Gastrocnemius medialis (tissue), 4 donors: ENCODE data around the gene ESF1. TPM values are rescaled to one million over a fixed set of nuclear protein-coding genes. Genes with fewer than 3 reads are reported as not detected.

Experiments used
- ATAC-seq, 2 donors: fragments of 150-250 bp; one replicate each; pipeline ENCODE4 v1.9.1; 2016
- DNase-seq, 2 donors: peaks; one replicate each; pipeline ENCODE4 v3.0.0-alpha.2; 2019
- H3K27ac ChIP-seq, 4 donors: fragments of 200-600 bp; sonication (generic); 1 replicate in 1 of 4; 2 replicates in 3 of 4; pipeline ENCODE4 v1.5.1; 2016 to 2018; ENCODE audit warnings: mild to moderate bottlenecking in 2 of 4, moderate library complexity in 1 of 4
- H3K27me3 ChIP-seq, 3 donors: fragments of 200-600 bp; sonication (generic) in 2 of 3; 1 replicate in 1 of 3; 2 replicates in 2 of 3; pipeline versions ENCODE4 v1.5.1 to v1.6.0; 2016 to 2019; ENCODE audit warnings: mild to moderate bottlenecking in 1 of 3, moderate library complexity in 1 of 3
- H3K36me3 ChIP-seq, 2 donors: fragments of 200-600 bp; sonication (generic) in 1 of 2; one replicate each; pipeline ENCODE4 v1.5.1; 2017 to 2018
- H3K4me1 ChIP-seq, 2 donors: fragments of 200-600 bp; sonication (generic) in 1 of 2; one replicate each; pipeline ENCODE4 v1.5.1; 2016 to 2017; ENCODE audit warnings: mild to moderate bottlenecking in 2 of 2
- H3K4me3 ChIP-seq, 4 donors: fragments of 200-600 bp; sonication (generic) in 3 of 4; 1 replicate in 1 of 4; 2 replicates in 3 of 4; pipeline ENCODE4 v1.5.1; 2016 to 2019; ENCODE audit warnings: mild to moderate bottlenecking in 2 of 4
- H3K9me3 ChIP-seq, 3 donors: fragments of 200-600 bp; sonication (generic) in 2 of 3; 1 replicate in 1 of 3; 2 replicates in 2 of 3; pipeline ENCODE4 v1.5.1; 2016 to 2019
- POLR2A ChIP-seq, 2 donors: fragments of 450-650 bp; IDR thresholded peaks; one replicate each; pipeline ENCODE4 v1.6.1; 2017; ENCODE audit warnings: antibody characterized with exemption in 2 of 2, mild to moderate bottlenecking in 2 of 2, moderate library complexity in 2 of 2
- in situ Hi-C, 4 donors: fragments of 200-750 bp; cut with MboI; loops; one replicate each; pipeline versions ENCODE4 v1.15.0 to v1.8.0; 2017; ENCODE audit warnings: low sequenced_read_pairs in 4 of 4
- intact Hi-C: fragments of 100-400 bp; cut with DNase I; formaldehyde crosslinking; loops from one replicate; pipeline ENCODE4 v1.15.1; 2023; ENCODE audit warnings: low total_unique reads
- total RNA-seq, 4 donors: library from RNA; depleted of rRNA; stranded (reverse); fragments of >200 nt; gene quantifications; one replicate each; pipeline versions ENCODE4 v1.1.0 to v1.2.3, GENCODE V29; 2016
- TF ChIP-seq, protein P1 (sequence below), 5 experiments: fragments of 450-650 bp in 3 of 5; fragments of 200-600 bp in 2 of 5; sonication (generic) in 2 of 5; IDR thresholded peaks in 4 of 5; conservative IDR thresholded peaks in 1 of 5; 1 replicate in 4 of 5; 2 replicates in 1 of 5; pipeline ENCODE4 v1.5.1; 2016 to 2019; ENCODE audit warnings: antibody characterized with exemption in 5 of 5, mild to moderate bottlenecking in 3 of 5, moderate library complexity in 3 of 5

ESF1 gene
- total RNA-seq, 4 donors from 2014 or later = 8.6 to 12.2 (median 10.8) TPM

GRCh38 chr20:13687815-13688214 is 96.9 kb downstream of the ESF1 start:
- Histone ChIP-seq H3K27ac (no peak overlapping the region), H3K4me3 (no peak overlapping the region), H3K36me3 (no peaks in the 10 kb centered on the region), H3K4me1 (no peaks in the 10 kb centered on the region), H3K27me3 (no peaks in the 10 kb centered on the region), H3K9me3 (no peaks in the 10 kb centered on the region)
- ATAC-seq (no peak), DNase-seq (no peak)
- intact Hi-C loops (no loop called here), in situ Hi-C loops (no loop called here)
- no peak for TF ChIP-seq POLR2A (IDR thresholded peaks at IDR 0.05)
- TF ChIP-seq, protein P1, sequence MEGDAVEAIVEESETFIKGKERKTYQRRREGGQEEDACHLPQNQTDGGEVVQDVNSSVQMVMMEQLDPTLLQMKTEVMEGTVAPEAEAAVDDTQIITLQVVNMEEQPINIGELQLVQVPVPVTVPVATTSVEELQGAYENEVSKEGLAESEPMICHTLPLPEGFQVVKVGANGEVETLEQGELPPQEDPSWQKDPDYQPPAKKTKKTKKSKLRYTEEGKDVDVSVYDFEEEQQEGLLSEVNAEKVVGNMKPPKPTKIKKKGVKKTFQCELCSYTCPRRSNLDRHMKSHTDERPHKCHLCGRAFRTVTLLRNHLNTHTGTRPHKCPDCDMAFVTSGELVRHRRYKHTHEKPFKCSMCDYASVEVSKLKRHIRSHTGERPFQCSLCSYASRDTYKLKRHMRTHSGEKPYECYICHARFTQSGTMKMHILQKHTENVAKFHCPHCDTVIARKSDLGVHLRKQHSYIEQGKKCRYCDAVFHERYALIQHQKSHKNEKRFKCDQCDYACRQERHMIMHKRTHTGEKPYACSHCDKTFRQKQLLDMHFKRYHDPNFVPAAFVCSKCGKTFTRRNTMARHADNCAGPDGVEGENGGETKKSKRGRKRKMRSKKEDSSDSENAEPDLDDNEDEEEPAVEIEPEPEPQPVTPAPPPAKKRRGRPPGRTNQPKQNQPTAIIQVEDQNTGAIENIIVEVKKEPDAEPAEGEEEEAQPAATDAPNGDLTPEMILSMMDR (IDR thresholded peaks at IDR 0.05 in 4 of 5, conservative IDR thresholded peaks at IDR 0.05 in 1 of 5) = no peak

DNA sequence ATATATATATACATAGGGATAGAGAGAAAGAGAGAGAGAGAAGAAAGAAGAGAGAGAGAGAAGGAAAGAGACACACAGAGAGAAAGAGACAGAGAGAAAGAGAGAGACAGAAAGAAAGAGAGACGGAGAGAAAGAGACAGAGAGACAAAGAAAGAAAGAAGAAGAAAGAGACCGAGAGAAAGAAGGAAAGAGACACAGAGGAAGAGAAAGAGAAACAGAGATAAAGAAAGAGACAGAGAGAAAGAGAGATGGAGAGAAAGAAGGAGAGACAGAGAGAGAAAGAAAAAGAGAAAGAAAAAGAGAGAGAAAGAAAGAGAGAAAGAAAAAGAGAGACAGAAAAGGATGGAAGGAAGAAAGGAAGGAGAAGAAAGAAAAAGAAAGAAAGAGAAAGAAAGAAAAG is 99.1 kb downstream of the ESF1 start:
- Histone ChIP-seq H3K36me3 (no peaks in the 10 kb centered on the region), H3K4me1 (no peaks in the 10 kb centered on the region), H3K27me3 (no peaks in the 10 kb centered on the region), H3K4me3 (no peak overlapping the region), H3K27ac (no peak overlapping the region), H3K9me3 (no peaks in the 10 kb centered on the region)
- TF ChIP-seq, protein P1 (IDR thresholded peaks at IDR 0.05 in 4 of 5, conservative IDR thresholded peaks at IDR 0.05 in 1 of 5) = no peak
- no peak for DNase-seq
- in situ Hi-C loops (no loop called here), intact Hi-C loops (no loop called here)
- no peak for ATAC-seq

GRCh38 chr20:13684566-13685222 is 100.0 kb downstream of the ESF1 start:
- ATAC-seq (no peak), DNase-seq (no peak)
- intact Hi-C loops = no loop called here
- TF ChIP-seq, protein P1 (IDR thresholded peaks at IDR 0.05 in 4 of 5, conservative IDR thresholded peaks at IDR 0.05 in 1 of 5) = no peak
- in situ Hi-C loops = no loop called here
- H3K36me3 ChIP-seq = no peaks in the 10 kb centered on the region
- no peak overlapping the region for H3K27ac ChIP-seq
- H3K4me1 ChIP-seq = no peaks in the 10 kb centered on the region
- H3K9me3 ChIP-seq = no peaks in the 10 kb centered on the region
- H3K27me3 ChIP-seq = no peaks in the 10 kb centered on the region
- no peak overlapping the region for H3K4me3 ChIP-seq

- Histone ChIP-seq H3K4me3 (no peak overlapping the region), H3K4me1 (no peaks in the 10 kb centered on the region), H3K9me3 (no peaks in the 10 kb centered on the region), H3K27me3 (no peaks in the 10 kb centered on the region), H3K27ac (no peak overlapping the region), H3K36me3 (no peaks in the 10 kb centered on the region)
- in situ Hi-C loops (no loop called here), intact Hi-C loops (no loop called here)
- no peak for DNase-seq
- no peak for TF ChIP-seq POLR2A (IDR thresholded peaks at IDR 0.05)
- TF ChIP-seq, protein P1 (IDR thresholded peaks at IDR 0.05 in 4 of 5, conservative IDR thresholded peaks at IDR 0.05 in 1 of 5) = no peak
- ATAC-seq = no peak
These were observed 100.9 kb downstream of the ESF1 start for GRCh38 chr20:13683833-13684232.
